HUES64 (cell line): ENCODE measurements around the gene LSM14B.

ENCODE experiments used
- H3K27ac ChIP-seq: 2 replicates; pipeline ENCODE4 v1.7.0; 2013; ENCODE audit warnings: low read depth, low read length, inconsistent platforms
- H3K27me3 ChIP-seq: 2 replicates; pipeline ENCODE4 v1.6.1; 2013; ENCODE audit warnings: mild to moderate bottlenecking, low read length; ENCODE audit not compliant: insufficient read depth
- H3K36me3 ChIP-seq: 2 replicates; pipeline ENCODE4 v1.6.1; 2013; ENCODE audit warnings: mild to moderate bottlenecking, low read length; ENCODE audit not compliant: insufficient read depth
- H3K4me1 ChIP-seq: 2 replicates; pipeline ENCODE4 v1.6.1; 2013; ENCODE audit warnings: mild to moderate bottlenecking, low read length, moderate library complexity; ENCODE audit not compliant: insufficient read depth
- H3K4me3 ChIP-seq: 2 replicates; pipeline ENCODE4 v1.5.1; 2013; ENCODE audit warnings: mild to moderate bottlenecking, low read length, moderate library complexity
- H3K9ac ChIP-seq: 2 replicates; pipeline ENCODE4 v1.6.1; 2013; ENCODE audit warnings: mild to moderate bottlenecking, low read depth, low read length
- H3K9me3 ChIP-seq: 2 replicates; pipeline ENCODE4 v1.6.1; 2013; ENCODE audit warnings: low read depth, low read length; ENCODE audit not compliant: insufficient read depth
- WGBS: fragments of 150-250, 120-280 bp; methylation state at CpG from one replicate; pipeline ENCODE4 v1.1.7; 2013; ENCODE audit warnings: missing lambda C conversion rate; 5-methylcytosine and 5-hydroxymethylcytosine counted together

Gene LSM14B

GRCh38 chr20:62122654-62123449, 577 bp downstream of the LSM14B start:
- under 1% methylated on average over 77 of the region's 77 CpGs for WGBS
- 0 out of 2 replicates have a peak, but pooled peaks cover 2% of the 10 kb centered on the region for H3K27me3 ChIP-seq
- peaks cover 39% of the 10 kb centered on the region for H3K36me3 ChIP-seq
- H3K4me1 ChIP-seq, result peaks cover 11% of the 10 kb centered on the region; the same call in 1 of the 2 replicates
- peak overlapping the region; percentile 89 for H3K9ac ChIP-seq
- peak overlapping the region; percentile 76 for H3K4me3 ChIP-seq
- H3K27ac ChIP-seq, result peak overlapping the region; percentile 62; the same call in 1 of the 2 replicates
- no peaks in the 10 kb centered on the region for H3K9me3 ChIP-seq

DNA sequence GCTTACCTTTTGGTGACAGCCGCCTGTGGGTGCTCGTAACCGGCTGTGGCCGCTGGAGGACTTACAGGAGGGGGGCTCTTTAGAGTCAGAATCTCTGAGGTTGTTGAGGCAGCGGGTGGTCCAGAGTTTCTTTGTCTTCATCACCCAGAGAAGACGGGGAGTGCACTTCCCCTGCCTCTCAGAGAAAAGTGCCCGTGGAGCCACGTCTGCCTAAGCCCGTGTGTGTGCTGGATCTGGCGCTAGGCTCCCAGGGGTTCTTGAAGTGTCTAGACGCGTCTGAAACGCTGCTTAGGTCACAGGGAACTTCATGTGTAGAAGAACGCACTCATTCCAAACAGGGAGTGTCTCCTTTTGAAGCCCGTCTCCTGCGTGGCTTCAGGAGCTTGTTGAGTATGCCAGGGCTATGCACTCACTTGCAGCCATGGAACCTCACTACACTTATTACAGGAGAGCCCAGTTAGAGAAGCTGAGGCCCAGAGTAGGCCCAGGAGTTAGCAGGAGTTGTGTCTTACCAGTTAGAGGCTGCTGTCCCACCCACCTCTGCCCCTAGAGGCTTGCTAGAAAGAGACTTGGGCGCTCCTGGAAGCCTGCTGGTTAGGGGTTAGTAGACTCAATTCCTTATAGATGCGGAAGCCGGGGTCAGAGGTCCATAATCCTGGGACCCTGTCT, 1.3 kb downstream of the LSM14B start:
- Histone ChIP-seq H3K36me3 (peaks cover 46% of the 10 kb centered on the region), H3K27ac (no peak overlapping the region), H3K27me3 (no peaks in the 10 kb centered on the region), H3K4me1 (peaks cover 11% of the 10 kb centered on the region; the same call in 1 of the 2 replicates), H3K9me3 (no peaks in the 10 kb centered on the region), H3K9ac (peak overlapping the region; percentile 68), H3K4me3 (peak overlapping the region; percentile 76)
- WGBS, result 38% methylated on average over 19 of the region's 19 CpGs

GRCh38 chr20:62126141-62126540, 3.9 kb downstream of the LSM14B start:
- WGBS, result 96% methylated on average over 20 of the region's 20 CpGs
- Histone ChIP-seq H3K4me3 (no peak overlapping the region), H3K27me3 (no peaks in the 10 kb centered on the region), H3K9me3 (no peaks in the 10 kb centered on the region), H3K36me3 (peaks cover 72% of the 10 kb centered on the region), H3K4me1 (peaks cover 11% of the 10 kb centered on the region; the same call in 1 of the 2 replicates), H3K27ac (no peak overlapping the region), H3K9ac (no peak overlapping the region)

DNA sequence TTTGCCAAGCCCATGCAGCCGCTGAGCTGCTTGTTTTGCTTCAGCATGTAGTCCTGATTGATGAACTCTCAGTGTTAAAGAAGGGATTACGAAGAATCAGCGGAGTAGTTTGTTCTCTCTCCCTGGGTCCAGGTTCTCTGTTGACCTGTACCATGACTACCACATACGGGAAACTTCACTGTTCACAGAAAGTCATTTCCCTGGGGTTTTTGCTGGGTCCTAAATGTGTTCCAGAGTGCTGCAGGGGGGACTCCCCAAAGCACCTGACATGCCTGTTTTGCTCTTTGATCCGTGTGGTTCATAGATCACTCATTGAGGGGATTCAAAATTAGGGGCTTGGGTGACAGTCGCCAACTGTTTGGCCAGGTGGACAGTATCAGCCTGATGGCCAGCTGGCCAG, 5.5 kb downstream of the LSM14B start:
- H3K4me3 ChIP-seq, result no peak overlapping the region
- peaks cover 88% of the 10 kb centered on the region for H3K36me3 ChIP-seq
- 96% methylated on average over 6 of the region's 6 CpGs for WGBS
- no peak overlapping the region for H3K9ac ChIP-seq
- H3K27me3 ChIP-seq, result no peaks in the 10 kb centered on the region
- peaks cover 11% of the 10 kb centered on the region; the same call in 1 of the 2 replicates for H3K4me1 ChIP-seq
- no peak overlapping the region for H3K27ac ChIP-seq
- no peaks in the 10 kb centered on the region for H3K9me3 ChIP-seq

DNA sequence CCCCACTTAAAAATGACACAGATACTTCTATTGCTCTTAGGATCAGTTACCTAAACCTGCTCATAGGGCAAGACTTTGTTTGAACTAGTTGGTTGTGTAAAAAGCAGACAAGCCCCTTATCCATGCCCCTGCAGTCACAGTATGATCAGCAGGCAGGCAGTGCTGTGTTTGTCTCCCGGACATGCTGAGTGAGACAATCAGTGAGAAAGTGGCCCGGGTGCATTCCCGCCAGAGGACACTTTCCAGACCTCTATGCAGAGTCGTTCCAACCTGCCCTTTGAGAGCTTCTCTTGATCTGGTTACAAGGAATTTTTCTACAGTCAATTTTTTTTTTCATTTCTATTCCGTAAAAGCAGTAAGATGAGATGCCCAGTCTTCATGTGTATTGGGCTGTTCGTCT, 6.2 kb downstream of the LSM14B start:
- H3K27ac ChIP-seq, result no peak overlapping the region
- WGBS, result 99% methylated on average over 5 of the region's 6 CpGs
- H3K9ac ChIP-seq, result no peak overlapping the region
- H3K36me3 ChIP-seq, result peaks cover 95% of the 10 kb centered on the region
- H3K9me3 ChIP-seq, result no peaks in the 10 kb centered on the region
- peaks cover 9% of the 10 kb centered on the region; the same call in 1 of the 2 replicates for H3K4me1 ChIP-seq
- H3K4me3 ChIP-seq, result no peak overlapping the region
- H3K27me3 ChIP-seq, result no peaks in the 10 kb centered on the region

DNA sequence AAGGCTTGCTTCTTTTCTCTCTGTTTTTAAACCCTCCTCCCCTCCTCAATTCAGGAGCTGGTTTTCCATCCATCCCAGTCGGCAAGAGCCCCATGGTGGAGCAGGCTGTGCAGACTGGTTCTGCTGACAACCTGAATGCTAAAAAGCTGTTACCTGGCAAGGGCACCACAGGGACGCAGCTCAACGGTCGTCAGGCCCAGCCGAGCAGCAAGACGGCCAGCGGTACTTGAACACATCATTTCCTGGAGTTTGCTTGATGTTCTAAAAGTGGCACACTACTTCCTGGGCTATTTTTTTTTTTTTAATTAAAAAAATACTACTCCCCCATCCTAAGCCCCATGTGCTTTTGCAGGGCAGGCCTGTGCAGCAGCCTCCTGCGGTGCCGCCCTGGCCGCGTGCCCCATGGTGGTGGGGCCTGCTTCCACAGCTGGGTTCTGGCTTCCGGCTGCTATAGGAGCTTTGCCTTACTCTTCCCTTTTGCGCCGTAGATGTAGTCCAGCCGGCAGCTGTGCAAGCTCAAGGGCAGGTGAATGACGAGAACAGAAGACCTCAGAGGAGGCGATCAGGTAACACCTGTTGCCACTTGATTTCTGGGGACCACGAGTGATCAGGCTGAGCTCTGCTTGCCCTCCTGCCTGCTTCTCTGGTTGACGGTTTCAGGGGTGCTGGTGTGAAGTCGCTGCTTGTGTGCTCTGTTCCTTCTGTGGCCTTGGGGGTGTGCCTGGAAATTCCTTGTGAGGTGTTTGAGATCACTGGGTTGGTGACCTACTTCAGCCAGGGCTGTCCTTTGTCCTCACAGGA, 7.7 kb downstream of the LSM14B start:
- no peak overlapping the region for H3K27ac ChIP-seq
- H3K36me3 ChIP-seq, result peaks cover 100% of the 10 kb centered on the region
- no peaks in the 10 kb centered on the region for H3K9me3 ChIP-seq
- H3K4me3 ChIP-seq, result no peak overlapping the region
- no peak overlapping the region for H3K9ac ChIP-seq
- H3K4me1 ChIP-seq, result no peaks in the 10 kb centered on the region
- no peaks in the 10 kb centered on the region for H3K27me3 ChIP-seq
- 96% methylated on average over 20 of the region's 20 CpGs for WGBS

DNA sequence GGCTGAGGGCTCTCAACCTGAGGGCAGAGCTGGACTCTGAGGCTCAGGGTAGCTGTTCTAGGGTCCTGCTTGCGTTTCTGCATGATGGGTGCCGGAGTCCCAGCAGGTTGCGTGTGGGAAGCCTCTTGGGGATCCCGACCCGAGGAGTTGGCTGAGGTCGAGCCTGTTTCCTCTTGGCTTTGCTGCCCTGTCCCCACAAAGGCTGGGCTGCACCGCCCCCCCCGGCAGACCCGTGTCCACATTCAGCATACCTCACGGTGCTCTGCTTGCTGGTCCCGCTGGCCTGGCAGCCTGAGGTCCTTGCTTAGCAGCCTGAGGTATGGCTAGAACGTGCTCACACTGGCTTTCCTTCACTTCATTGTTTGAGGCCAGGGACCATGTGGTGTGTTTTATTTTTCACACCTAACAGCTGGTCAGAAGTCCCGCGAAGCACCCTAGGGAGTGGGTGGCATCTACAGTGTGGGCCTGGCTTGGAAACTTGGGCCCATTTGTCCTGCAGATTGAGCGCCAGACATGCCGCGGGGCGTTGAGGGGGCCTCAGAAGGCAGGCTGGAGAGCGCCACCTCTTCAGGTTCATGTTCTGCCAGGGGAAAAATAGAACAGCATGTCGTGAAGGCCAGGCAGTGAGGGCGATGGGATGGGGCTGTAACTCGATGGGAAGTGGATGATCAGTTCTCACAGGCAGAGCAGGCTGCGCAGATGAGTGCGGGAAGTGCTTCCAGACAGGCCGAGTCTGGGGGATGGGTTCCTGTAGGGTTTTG, 9.5 kb downstream of the LSM14B start:
- Histone ChIP-seq H3K27me3 (no peaks in the 10 kb centered on the region), H3K36me3 (peaks cover 100% of the 10 kb centered on the region), H3K27ac (no peak overlapping the region), H3K9ac (no peak overlapping the region), H3K4me3 (no peak overlapping the region), H3K4me1 (no peaks in the 10 kb centered on the region), H3K9me3 (no peaks in the 10 kb centered on the region)
- 94% methylated on average over 25 of the region's 25 CpGs for WGBS

DNA sequence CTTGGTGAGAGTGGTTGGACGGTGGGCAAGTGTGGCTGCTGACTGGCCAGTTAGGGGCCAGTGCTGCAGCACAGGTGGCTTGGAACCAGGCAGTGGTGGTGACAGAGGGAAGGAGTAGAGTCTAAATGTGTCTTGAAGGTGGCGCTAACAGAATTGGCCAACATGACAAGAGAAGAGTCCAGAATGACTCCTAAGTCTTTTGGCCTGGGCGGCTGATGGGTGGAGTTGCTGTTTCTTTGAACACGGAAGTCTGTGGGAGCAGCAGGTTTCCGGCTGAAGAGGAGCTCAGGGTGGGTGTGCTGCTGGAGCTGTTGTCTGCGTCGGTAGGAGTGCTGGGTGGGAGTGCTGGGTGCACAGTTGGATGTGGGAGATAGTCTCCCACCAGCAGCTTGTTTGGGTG, 10.1 kb downstream of the LSM14B start:
- 96% methylated on average over 7 of the region's 7 CpGs for WGBS
- no peaks in the 10 kb centered on the region for H3K27me3 ChIP-seq
- no peak overlapping the region for H3K27ac ChIP-seq
- H3K36me3 ChIP-seq, result peaks cover 100% of the 10 kb centered on the region
- H3K4me3 ChIP-seq, result no peak overlapping the region
- H3K9ac ChIP-seq, result no peak overlapping the region
- no peaks in the 10 kb centered on the region for H3K9me3 ChIP-seq
- no peaks in the 10 kb centered on the region for H3K4me1 ChIP-seq

DNA sequence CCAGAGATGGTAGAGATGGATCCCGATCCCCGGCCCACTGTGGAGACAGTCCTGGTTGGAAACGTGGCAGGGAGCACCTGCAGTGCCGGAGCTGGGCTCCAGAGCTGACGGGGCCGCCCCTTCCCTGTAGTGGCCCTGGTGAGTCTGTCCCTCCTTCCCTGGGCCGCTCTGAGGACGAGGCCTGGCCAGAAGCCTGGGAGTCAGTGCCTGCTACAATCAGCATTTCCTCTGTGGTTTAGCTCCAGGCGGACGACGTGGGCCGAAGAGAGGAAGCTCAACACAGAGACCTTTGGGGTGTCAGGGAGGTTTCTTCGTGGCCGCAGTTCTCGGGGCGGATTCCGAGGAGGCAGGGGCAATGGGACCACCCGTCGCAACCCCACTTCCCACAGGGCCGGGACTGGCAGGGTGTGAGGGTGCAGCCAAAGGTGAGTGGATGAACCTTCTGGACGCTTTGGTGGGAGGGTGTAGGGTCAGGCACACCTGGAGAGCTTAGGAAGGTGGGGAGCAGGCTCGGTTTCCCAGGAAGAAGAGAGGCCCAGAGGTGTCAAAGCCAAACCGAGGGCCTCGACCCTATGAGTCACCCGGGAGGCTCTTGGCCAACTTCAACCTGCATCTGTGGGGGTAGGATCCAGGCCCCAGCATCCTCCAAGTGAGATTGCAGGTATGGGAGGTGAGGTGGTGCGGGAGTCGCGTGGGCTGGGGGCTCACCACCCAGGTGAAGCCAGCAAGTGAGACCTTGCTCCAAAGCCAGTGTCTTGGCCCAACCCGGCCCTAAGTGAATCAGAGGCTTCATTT, 11.0 kb downstream of the LSM14B start:
- WGBS, result 93% methylated on average over 29 of the region's 29 CpGs
- H3K4me1 ChIP-seq, result no peaks in the 10 kb centered on the region
- H3K27me3 ChIP-seq, result no peaks in the 10 kb centered on the region
- H3K9me3 ChIP-seq, result no peaks in the 10 kb centered on the region
- H3K4me3 ChIP-seq, result no peak overlapping the region
- no peak overlapping the region; the same call in 1 of the 2 replicates for H3K27ac ChIP-seq
- no peak overlapping the region; the same call in 1 of the 2 replicates for H3K9ac ChIP-seq
- H3K36me3 ChIP-seq, result peaks cover 100% of the 10 kb centered on the region

DNA sequence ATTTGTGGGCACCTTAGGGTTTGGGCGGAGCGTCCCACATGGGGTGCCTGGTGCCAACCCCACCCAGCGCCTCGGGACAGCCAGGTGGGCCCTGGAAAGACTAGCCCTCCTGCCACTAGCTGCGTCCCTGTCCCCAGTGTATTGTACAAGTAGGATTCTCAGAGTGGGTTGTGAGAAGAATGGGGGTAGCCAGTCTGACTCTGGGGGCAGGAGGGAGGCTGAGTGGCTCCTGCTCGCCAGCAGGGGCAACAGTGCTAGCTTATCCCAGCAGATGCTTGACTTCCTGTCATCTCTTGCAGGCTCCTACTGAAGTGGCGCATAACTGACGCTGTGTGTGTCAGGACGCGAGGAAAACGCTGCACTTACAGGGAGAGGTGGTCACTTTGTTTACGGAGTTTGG, 11.6 kb downstream of the LSM14B start:
- Histone ChIP-seq H3K4me3 (no peak overlapping the region), H3K27ac (no peak overlapping the region; the same call in 1 of the 2 replicates), H3K9me3 (no peaks in the 10 kb centered on the region), H3K4me1 (no peaks in the 10 kb centered on the region), H3K27me3 (no peaks in the 10 kb centered on the region), H3K36me3 (peaks cover 100% of the 10 kb centered on the region), H3K9ac (no peak overlapping the region)
- 92% methylated on average over 12 of the region's 12 CpGs for WGBS
